Panc1 (cell line): Measurements from ENCODE around the gene EYA3.

Experiments used
- POLR2AphosphoS5 ChIP-seq: IDR thresholded peaks from 2 replicates; pipeline ENCODE4 v1.6.1; 2012; ENCODE audit warnings: mild to moderate bottlenecking, low read depth, low read length, moderate library complexity
- REST ChIP-seq, 2 experiments: IDR thresholded peaks; 2 replicates each; pipeline ENCODE4 v1.6.1; 2011 to 2012; ENCODE audit warnings: low read depth in 2 of 2, control low read depth in 1 of 2, low read length in 1 of 2, mild to moderate bottlenecking in 1 of 2, moderate library complexity in 1 of 2; ENCODE audit not compliant: insufficient read depth in 1 of 2
- SIN3A ChIP-seq: IDR thresholded peaks from 2 replicates; pipeline ENCODE4 v1.6.1; 2012; ENCODE audit warnings: low read depth, mild to moderate bottlenecking, low read length, moderate library complexity, borderline replicate concordance; ENCODE audit not compliant: insufficient read depth
- TF ChIP-seq, protein P1 (sequence below): fragments of 450-650 bp; IDR thresholded peaks from 2 replicates; pipeline ENCODE4 v1.5.1; 2017; ENCODE audit warnings: mild to moderate bottlenecking

- TF ChIP-seq, protein P1, sequence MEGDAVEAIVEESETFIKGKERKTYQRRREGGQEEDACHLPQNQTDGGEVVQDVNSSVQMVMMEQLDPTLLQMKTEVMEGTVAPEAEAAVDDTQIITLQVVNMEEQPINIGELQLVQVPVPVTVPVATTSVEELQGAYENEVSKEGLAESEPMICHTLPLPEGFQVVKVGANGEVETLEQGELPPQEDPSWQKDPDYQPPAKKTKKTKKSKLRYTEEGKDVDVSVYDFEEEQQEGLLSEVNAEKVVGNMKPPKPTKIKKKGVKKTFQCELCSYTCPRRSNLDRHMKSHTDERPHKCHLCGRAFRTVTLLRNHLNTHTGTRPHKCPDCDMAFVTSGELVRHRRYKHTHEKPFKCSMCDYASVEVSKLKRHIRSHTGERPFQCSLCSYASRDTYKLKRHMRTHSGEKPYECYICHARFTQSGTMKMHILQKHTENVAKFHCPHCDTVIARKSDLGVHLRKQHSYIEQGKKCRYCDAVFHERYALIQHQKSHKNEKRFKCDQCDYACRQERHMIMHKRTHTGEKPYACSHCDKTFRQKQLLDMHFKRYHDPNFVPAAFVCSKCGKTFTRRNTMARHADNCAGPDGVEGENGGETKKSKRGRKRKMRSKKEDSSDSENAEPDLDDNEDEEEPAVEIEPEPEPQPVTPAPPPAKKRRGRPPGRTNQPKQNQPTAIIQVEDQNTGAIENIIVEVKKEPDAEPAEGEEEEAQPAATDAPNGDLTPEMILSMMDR: no peak
- TF ChIP-seq POLR2AphosphoS5 (no peak), REST (IDR thresholded peaks at IDR 0.05; ENCODE audit: insufficient read depth in 1 of 2, low read depth in 2 of 2, low read length in 1 of 2) (no peak), SIN3A (no peak)
These were observed 130.8 kb downstream of the EYA3 start for GRCh38 chr1:27957655-27958054.
